Fibroblast of lung (primary cell): ENCODE results near the gene PRC1.

Source experiments
- CTCF ChIP-seq, 2 donors: IDR thresholded peaks in 1 of 2; conservative IDR thresholded peaks in 1 of 2; 1 replicate in 1 of 2; 2 replicates in 1 of 2; pipeline ENCODE4 v1.5.1; 2011 to 2012; ENCODE audit warnings: low read length in 2 of 2, control low read depth in 1 of 2, inconsistent platforms in 1 of 2, low read depth in 1 of 2, mild to moderate bottlenecking in 1 of 2
- EZH2 ChIP-seq: IDR thresholded peaks from 2 replicates; pipeline ENCODE4 v1.5.1; 2012; ENCODE audit warnings: low read length, control low read depth, mild to moderate bottlenecking; ENCODE audit errors: missing control alignments

DNA sequence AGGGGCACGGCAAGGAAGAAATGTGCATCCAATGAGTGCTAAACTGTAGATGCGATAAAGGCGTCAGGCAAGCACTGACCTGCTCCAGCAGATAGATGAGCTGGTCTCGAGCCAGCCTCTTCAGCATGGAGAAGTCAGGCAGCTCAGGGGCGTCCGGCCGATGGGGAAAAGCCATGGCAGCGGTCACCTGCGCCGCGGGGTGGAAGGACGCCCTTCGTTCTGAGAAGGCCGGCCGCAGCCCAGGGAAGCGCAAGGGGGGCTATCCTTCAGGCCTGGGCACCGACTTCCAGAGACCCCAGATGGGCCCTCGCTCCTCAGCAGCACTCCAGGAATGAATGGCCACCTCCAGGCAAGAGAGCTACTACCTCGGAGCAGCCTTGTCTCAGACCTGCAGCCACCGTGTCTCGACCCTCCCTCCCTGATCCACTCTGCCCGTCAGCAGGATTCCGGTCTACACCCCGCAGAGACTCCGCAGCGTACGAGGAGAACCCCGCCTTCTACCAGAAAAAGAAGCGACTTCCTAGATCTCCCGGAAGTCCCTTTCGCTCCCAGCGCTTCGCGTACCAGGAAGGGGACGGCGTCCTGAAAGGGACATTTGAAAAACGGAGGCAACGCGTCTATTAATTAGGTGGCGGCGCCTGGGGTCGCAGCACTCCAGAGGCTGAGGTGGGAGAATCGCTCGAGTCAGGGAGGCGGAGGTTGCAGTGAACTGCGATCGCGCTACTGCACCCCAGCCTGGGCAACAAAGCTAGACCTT is 27.9 kb upstream of the PRC1 start, which contains the start of gene VPS33B:
- TF ChIP-seq CTCF (conservative IDR thresholded peaks at IDR 0.05 in 1 of 2, IDR thresholded peaks at IDR 0.05 in 1 of 2; ENCODE audit: low read depth in 1 of 2, low read length in 2 of 2) (no peak), EZH2 (no peak)
